ENCODE results near the gene ALOX12B.

Gene ALOX12B

DNA sequence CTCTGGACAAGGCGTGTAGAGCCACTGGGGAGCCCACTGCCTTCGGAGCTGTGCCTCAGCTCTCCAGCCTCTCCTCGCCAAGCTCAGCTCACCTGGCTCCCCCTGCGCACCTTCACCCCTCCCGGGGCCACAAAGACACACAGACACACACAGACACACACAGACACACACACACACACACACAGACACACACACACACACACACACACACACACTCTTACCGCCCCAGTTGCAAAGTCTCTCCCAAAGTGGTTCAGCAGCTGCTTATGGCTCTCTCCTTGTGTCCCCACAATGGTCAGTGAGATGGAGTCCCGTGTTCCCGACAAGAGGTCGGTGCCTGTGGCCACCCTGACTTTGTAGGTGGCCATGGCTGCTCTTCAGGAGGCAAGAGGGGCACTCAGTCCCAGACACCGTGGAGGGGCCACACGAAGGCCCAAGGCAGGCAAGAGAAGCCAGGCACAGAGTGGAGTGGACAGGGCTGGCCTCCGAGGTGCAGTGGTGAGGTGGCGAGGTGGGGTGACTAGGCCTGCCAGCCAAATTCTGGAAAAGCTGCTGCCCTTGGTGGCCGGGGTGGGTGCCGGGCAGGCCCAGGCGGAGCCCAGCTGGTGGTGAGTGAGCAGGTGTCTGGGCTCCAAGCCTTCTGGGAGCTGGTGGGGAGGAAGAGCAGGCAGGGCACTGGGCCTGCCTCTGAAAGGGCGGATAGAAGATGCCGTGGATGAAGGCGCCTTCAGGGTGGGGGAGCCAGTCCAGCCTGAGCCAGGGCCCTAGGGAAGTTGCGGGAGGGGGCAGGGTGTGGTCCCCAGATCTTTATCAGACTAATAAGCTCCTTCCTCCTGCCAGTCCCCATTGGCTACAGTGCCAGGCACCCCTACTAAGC is at the start of gene ALOX12B:
TSS of gene ALOX12B (minus strand) at position 642 of the 877 bp plus-strand sequence. CDS start at position 368, 274 bp downstream.
- in situ Hi-C loops (cut with HindIII; ENCODE audit: low sequenced_read_pairs): no loop called here

DNA sequence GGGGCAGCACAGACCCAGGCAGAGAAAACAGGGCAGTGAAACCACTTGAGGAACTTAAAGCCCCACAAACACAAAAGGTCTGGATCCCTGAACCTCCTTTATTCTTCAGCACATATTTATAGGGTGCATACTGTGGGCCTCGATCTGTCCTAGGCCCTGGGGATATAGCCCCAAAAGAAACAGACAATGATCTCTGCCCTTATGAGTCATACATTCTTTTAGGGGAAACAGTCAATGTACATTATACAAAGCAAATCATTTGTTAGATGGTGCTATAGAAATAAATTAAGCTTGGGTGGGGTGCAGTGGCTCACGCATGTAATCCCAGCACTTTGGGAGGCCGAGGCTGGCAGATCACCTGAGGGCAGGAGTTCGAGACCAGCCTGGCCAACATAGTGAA is 46.4 kb upstream of the ALOX12B start:
- in situ Hi-C loops (cut with HindIII; ENCODE audit: low sequenced_read_pairs): no loop called here

DNA sequence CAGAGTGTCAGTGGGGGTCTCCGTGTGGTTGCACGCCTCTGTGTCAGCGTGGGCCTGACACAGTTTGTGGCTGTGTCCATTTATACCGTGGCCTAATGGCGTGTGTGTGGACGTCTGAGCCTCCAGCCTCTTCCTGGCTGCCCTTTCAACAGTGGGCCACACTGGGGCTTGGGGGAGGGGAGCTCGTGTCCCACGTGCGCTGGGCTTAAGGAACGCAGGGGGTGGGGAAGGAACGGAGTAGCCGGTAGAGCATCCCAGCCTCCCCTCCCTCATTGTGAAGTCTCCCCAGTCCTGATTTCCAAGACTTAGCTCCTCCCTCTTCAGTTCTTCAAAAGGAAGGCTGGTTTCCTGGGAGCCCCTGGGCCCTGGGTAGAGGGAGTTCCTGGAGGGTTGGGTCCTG is 45.9 kb upstream of the ALOX12B start:
- in situ Hi-C loops (cut with HindIII; ENCODE audit: low sequenced_read_pairs): no loop called here

DNA sequence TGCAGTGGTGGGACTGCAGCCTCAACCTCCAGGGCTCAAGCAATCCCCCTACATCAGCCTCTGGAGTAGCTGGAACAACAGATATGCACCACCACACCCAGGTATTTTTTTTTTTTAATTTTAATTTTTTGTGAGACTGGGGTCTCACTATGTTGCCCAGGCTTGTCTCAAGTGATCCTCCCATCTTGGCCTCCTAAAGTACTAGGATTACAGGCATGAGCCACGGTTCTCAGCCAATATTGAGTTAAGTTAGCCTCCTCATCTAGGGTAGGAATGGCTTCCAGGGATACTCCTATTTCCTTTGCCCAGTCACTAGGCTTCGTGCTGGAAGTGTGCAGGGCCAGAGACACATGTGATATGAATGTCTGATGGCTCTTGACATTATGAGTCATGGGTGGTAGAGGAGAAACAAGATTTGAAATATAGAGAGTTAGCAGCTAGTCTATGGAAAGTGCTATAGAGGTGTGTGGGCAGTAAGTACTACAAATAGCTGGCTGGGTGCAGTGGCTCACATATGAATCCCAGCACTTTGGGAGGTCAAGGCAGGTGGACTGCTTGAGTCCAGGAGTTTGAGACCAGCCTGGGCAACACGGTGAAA is 44.4 kb upstream of the ALOX12B start:
- in situ Hi-C loops (cut with HindIII; ENCODE audit: low sequenced_read_pairs): no loop called here

DNA sequence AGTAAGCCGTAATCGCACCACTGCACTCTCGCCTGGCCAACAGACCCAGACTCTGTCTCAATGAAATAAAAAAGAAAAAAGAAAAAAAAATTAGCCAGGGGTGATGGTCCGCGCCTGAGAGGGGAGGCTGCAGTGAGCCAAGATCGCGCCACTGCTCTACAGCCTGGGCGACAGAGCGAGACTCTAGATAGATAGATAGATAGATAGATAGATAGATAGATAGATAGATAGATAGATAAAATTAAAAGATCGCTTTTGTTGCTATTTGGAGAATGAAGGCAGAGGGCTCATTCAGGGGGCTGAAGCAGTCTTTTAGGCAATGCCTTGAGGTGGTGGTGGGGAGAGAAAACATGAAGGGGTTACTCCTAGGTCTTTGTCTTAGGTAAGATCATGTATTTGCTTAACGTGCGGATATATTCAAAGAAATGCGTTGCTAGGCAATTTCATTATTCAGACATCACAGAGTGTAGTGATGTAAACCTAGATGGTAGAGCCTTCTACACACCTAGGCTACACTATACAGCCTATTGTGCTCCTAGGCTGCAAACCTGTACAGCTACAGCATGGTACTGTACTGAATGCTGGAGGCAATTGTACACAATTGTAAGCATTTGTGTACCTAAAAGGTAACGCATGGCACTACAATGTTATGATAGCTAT is 40.7 kb upstream of the ALOX12B start:
- in situ Hi-C loops (cut with HindIII; ENCODE audit: low sequenced_read_pairs): no loop called here

DNA sequence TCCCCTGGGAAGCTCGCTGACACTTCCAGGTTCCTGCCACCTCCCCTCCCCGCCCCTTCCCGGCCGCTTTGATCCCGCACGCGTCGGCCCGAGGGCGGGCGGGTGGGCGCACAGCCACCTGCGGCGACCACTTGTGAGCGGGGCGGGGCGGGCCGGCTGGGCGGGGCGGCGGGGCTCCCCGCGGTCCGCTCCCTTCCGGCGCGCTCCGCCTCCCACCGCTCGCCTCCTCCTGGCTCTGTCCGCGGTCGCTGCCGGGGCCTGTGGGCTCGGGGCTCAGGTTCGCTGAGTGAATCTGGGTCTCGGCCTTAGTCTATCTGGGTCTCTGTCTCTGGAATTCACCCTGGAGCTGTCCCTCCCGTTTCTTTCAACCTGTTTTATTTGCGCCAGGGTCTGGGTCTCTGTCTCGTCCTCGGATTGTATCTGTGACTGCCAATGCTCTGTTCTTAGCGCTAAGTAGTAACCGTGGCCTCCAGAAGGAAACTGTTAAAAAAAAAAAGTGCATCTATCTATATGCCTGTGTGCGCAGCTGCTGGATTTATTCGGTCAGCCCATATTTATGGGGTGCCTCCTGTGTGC is 39.1 kb upstream of the ALOX12B start:
- in situ Hi-C loops (cut with HindIII; ENCODE audit: low sequenced_read_pairs): no loop called here

DNA sequence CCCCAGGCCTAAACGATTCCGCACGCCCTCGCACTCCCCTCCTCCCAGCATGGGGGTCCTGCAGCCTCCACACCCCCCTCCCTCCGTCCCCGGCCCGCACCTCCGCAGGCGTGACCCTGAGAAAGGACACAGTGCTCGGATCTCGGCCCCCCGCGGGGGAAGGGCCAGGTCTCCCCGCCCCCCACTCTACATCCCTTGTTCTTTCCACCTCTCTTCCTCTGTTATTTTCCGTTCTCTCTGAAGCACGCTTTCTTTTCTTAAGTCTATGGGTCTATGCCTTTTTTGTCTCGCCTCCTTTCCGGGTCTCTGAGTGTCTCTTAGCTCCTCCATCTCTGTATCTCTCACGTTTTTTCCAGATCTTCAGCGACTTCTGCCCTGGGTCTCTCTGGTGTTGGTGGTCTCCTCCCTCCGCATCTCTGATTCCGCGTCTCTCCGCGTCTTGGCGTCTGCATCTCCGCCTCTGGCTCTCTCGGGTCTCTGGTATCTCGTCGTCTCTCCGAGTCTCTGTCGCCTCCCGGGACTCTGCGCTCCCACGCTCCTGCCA is 38.5 kb upstream of the ALOX12B start:
- in situ Hi-C loops (cut with HindIII; ENCODE audit: low sequenced_read_pairs): no loop called here

DNA sequence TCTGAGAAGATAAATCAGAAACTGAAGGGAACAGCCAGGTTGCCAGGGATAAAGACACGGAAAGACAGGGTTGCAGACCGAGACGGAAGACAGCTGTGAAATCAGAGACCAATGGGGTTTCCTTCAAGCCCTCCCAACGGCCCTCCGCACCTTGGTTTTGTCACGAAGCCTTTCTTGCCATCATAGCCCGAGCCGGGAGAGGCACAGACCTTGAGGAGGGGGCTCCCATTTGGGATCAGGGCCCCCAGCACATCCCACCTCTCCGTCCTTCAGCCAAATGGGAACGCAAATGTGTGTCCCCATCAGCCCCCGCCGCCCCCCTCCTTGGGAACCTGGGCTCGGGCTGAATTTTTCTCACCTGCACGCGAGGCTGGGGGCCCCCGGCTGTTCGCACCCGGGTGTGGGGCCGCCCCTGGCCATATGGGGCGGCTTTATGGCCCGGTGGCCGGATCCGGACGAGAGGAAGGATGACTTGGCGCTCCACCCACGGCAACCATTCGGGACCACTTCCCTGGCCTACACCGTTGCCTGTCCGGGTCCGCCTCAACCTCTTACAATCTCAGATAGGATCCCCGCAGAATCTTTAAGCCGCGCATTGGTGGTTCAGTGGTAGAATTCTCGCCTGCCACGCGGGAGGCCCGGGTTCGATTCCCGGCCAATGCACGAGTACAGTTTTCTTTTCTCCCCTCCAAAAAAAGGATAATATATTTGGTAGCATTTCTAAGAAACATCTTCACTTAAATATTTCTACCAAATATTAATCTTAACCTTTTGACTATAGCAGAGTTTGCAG is 37.8 kb upstream of the ALOX12B start:
- in situ Hi-C loops (cut with HindIII; ENCODE audit: low sequenced_read_pairs): no loop called here

DNA sequence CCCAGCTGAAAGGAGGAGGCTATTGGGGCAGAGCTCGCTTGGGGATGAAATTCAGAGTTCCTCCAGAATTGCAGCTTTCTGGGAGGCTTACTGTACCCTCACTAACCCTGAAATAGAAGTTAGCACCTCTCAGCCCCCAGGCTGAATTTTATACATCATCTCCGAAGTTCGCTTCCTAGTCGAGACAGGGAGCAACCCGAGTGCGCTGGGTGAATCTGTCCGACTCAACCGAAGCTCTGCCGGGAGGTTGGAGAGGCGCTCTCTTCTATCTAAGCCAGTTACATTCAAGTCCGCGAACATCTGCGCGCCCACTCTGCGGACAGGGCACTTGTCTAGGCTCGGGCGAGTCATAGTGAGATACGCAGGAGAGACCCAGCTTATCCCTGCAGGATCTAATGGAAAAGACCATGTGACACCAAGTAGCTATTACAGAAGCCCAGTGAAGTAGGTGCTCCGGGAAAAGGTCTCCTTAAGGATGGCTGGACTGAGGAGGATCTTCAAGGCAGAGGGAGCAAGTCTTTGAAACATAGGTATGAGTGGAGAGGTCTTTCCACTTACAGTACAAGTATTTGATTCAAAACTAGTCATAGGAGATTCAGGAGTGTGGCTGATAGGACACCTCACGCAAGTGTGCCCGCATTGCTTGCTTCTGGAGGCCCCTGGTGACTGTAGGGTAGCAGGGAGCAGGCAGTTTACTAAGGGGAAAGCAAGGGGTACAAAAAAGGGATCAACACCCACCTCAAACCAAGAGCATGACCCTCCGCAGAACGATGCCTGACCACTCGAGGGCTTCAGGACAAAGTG is 37.0 kb upstream of the ALOX12B start:
- in situ Hi-C loops (cut with HindIII; ENCODE audit: low sequenced_read_pairs): loop anchor here (5.0 kb wide), 1 partner anchor 63 kb away; no protein-coding TSS in a partner anchor

DNA sequence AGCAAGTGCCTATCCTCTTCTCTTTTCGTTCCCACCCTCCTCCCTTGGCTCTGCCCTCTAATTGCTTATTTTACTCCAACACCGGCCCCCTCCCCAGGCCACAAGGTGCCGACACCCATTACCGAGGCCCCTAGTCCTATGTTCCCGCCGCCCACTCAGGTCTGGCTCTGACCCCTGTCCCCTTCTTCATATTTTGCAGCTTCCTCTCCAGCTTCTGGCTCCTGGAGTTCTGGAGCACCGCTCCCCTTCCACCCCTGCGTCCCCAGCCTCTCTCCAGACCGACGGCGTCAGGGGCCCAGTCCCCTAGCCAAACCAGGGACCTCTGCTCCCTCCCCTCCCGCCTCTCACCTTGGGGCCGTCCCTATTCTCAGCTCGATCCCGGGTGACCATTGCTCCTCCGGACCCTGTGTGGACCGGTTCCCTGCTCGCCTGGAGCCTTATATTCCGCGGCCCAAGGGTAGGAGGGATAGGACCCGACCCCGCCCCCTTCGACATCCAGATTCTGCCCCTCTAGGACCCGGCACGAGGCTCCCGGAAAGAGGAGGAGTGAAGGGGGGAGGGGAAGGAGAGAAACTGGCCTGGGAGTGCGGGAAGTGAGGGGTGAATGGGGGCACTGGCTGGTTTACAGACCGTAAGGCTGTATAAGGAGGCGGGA is 36.3 kb upstream of the ALOX12B start, which contains the start of gene HES7:
TSS of gene HES7 (minus strand) at position 412 of the 655 bp plus-strand sequence. CDS start at position 390, 22 bp downstream.
- in situ Hi-C loops (cut with HindIII; ENCODE audit: low sequenced_read_pairs): loop anchor here (5.0 kb wide), 1 partner anchor 63 kb away; no protein-coding TSS in a partner anchor

DNA sequence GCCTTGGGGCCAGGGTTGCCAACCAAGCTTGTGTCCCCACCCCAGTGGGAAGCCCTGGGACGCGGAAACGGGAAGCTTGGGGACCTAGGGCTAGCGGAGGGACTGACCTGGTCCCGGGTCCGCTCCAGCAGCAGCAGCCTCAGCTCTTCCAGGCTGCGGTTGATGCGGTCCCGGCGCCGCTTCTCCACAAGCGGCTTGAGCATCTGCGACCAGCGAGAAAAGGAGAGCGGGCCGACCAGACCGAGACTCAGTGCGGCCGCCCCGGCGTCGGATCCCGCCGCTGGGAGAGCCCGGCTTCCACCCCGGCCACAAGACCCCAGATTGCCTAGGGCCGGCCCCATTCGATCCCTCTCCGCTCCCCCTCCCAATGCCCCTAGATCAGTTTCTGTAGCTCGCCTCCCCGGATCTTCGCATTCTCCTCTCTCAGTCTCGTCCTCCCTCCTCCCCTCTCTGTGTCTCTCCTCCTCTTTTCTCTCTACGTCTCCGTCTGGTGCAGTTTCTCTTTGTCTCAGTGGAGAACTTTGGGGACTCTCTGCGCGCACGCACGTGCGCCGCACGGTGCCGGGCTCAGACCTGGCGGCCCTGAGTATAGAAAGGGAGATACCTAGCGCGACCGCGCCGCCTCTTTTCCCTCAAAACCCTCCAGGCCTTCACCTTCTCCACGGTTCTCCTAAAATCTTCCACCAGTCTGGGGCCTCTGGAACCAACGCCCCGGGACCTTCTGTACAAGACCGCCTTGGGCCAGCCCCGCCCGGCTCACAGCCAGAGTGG is 35.6 kb upstream of the ALOX12B start:
- in situ Hi-C loops (cut with HindIII; ENCODE audit: low sequenced_read_pairs): loop anchor here (5.0 kb wide), 1 partner anchor 64 kb away; no protein-coding TSS in a partner anchor

DNA sequence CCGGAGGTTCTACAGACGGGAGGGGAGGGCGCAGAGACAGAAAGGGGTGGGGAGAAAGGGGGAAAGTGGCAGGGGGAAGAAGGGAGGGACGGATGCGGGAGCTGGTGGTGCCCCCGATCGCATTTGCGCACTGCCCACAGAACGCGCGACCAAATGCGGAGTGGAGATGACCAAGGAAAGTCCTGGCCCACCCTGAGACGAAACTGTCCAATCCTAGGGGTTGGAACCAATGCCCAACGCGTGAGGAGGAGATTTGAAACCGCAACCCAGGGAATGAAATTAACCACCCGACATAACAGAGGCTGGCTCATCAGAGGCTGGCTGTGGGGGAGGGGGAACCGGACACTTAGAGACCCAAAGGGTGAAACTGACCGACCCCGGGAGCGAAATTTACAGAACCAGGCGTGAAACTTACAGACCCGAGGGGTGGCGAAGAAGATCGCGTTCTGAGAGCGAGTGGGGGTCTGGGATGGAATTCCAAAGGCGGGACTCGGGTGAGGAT is 35.0 kb upstream of the ALOX12B start:
- in situ Hi-C loops (cut with HindIII; ENCODE audit: low sequenced_read_pairs): loop anchor here (5.0 kb wide), 1 partner anchor 65 kb away; no protein-coding TSS in a partner anchor

DNA sequence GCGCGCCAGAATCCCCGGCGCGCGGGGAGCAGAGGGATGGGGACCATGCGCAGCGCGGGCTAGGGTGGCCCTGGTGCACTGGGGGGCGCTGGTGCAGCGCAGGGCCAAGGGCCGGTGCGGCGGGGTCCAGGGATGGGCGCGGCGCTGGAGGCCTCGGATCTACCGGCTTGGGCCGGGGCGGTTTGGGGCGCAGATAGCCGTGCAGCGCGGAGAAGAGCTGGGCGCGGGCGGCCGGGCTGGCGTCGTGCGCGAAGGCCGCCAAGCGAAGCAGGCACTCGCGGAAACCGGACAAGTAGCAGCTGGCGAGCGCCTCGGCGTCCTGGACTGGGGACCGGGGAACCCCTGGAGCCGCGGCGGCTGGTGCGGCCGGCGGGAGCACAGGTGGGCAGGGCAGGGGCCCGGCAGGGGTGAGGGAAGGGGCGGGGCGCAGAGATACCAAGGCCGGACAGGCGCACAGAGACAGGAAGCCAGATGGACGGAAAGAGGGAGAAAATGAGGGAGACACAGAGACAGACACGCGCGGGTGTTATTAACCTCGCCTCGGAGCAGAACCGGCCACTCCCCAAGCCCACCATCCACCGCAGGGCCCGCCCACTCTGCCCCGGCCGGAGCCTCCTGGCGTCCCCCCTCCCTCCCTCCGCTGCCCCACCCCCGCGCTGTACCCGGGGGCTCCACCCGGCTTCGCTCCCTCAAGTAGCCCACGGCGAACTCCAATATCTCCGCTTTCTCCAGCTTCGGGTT is 34.3 kb upstream of the ALOX12B start:
- in situ Hi-C loops (cut with HindIII; ENCODE audit: low sequenced_read_pairs): loop anchor here (5.0 kb wide), 1 partner anchor 65 kb away; no protein-coding TSS in a partner anchor

DNA sequence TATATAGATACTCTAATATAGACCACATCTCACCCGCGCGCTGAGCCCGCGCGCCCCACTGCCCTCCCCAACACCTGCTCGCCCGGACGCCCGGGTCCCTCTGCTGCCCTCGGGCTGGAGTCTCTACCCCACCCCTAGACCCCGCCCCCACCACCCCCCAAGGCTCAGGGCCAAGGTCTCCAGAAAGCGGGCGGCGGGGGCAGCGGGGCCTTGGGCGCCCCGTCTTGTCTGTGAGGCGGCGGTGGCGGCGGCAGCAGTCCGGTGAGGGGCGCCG is 33.8 kb upstream of the ALOX12B start:
- in situ Hi-C loops (cut with HindIII; ENCODE audit: low sequenced_read_pairs): loop anchor here (5.0 kb wide), 1 partner anchor 66 kb away; no protein-coding TSS in a partner anchor

DNA sequence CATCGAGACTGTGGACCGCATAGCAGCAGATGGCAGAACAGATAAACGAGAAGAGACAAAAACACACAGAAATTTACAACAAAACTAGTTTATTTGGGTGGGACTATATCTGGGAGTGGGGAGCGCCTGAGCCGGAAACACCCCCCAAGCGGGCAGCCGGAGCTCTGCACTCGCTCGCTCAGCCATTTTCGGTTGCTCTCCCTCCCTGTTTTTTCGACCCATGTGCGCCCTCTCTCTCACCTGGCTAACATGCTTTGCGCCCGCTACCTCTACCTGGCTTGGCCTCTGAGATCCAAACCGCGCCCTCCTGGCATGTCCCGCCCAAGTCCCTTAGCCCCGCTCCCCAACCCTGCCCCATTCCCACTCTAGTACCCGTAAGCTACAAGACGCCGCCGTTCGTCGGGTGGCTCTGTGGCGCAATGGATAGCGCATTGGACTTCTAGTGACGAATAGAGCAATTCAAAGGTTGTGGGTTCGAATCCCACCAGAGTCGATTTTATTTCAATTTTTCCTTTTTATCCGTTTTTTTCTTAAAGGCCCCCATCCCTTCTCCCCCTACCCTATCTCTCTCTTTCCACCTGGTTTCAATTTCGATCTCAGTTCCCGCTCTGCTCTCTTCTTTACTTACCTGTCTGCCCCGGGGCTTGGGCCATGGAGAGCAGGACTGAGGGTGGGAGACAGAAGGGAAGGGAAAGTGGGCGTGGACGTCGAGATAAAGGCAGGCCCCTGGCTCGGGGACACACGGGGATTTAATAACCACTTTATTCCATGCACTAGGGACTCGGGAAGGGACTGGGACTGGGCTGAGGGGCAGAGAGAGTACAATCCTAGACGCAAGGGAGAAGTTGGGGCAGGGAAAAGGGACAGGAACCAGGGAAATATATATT is 33.2 kb upstream of the ALOX12B start:
- in situ Hi-C loops (cut with HindIII; ENCODE audit: low sequenced_read_pairs): loop anchor here (5.0 kb wide), 1 partner anchor 67 kb away; no protein-coding TSS in a partner anchor
